MM.1S (cell line): ENCODE data around the gene SNX30.

Experiments used
- DNase-seq: peaks from one replicate; pipeline ENCODE4 v3.0.0-alpha.2; 2015
- H2AFZ ChIP-seq: fragments of 300-600 bp; sonication (generic); 2 replicates; pipeline ENCODE4 v1.6.0; 2016; ENCODE audit warnings: antibody characterized with exemption, low read length
- H3F3A ChIP-seq: fragments of 300-600 bp; sonication (generic); 2 replicates; pipeline ENCODE4 v1.6.1; 2016; ENCODE audit warnings: mild to moderate bottlenecking, antibody characterized with exemption, low read length, moderate library complexity, mixed read lengths; ENCODE audit not compliant: insufficient read depth
- H3K27ac ChIP-seq: fragments of 300-600 bp; sonication (generic); 2 replicates; pipeline ENCODE4 v1.5.1; 2016; ENCODE audit warnings: mild to moderate bottlenecking, low read length
- H3K27me3 ChIP-seq: fragments of 300-600 bp; sonication (generic); replicated peaks from 2 replicates; pipeline ENCODE4 v1.6.0; 2016; ENCODE audit warnings: low read length; ENCODE audit not compliant: insufficient read depth
- H3K36me3 ChIP-seq: fragments of 300-600 bp; sonication (generic); replicated peaks from 2 replicates; pipeline ENCODE4 v1.6.1; 2016; ENCODE audit warnings: mild to moderate bottlenecking, low read length, mixed read lengths; ENCODE audit not compliant: insufficient read depth
- H3K4me1 ChIP-seq: fragments of 300-600 bp; sonication (generic); 2 replicates; pipeline ENCODE4 v1.6.1; 2016; ENCODE audit warnings: low read length, mixed read lengths
- H3K4me2 ChIP-seq: fragments of 300-600 bp; sonication (generic); 2 replicates; pipeline ENCODE4 v1.6.0; 2016; ENCODE audit warnings: low read depth, low read length
- H3K4me3 ChIP-seq: fragments of 300-600 bp; sonication (generic); 2 replicates; pipeline ENCODE4 v1.5.1; 2016; ENCODE audit warnings: low read length, mixed read lengths
- H3K79me2 ChIP-seq: fragments of 300-600 bp; sonication (generic); 2 replicates; pipeline ENCODE4 v1.6.1; 2016; ENCODE audit warnings: mixed run types, low read length, mixed read lengths
- H3K9ac ChIP-seq: fragments of 300-600 bp; sonication (generic); 2 replicates; pipeline ENCODE4 v1.6.1; 2016; ENCODE audit warnings: low read length, mixed read lengths
- H3K9me2 ChIP-seq: fragments of 300-600 bp; sonication (generic); replicated peaks from 2 replicates; pipeline ENCODE4 v1.6.1; 2016; ENCODE audit warnings: mild to moderate bottlenecking, low read length, mixed read lengths; ENCODE audit not compliant: insufficient read depth
- H3K9me3 ChIP-seq: fragments of 300-600 bp; sonication (generic); replicated peaks from 2 replicates; pipeline ENCODE4 v1.6.1; 2016; ENCODE audit warnings: mild to moderate bottlenecking, low read length, mixed read lengths; ENCODE audit not compliant: insufficient read depth
- H4K20me1 ChIP-seq: fragments of 300-600 bp; sonication (generic); 2 replicates; pipeline ENCODE4 v1.6.1; 2016; ENCODE audit warnings: mild to moderate bottlenecking, low read length, moderate library complexity, mixed read lengths; ENCODE audit not compliant: insufficient read depth
- CTCF ChIP-seq: fragments of 300-600 bp; sonication (generic); IDR thresholded peaks from 2 replicates; pipeline ENCODE4 v1.5.1; 2016; ENCODE audit warnings: antibody characterized with exemption, low read length, mixed read lengths
- EZH2 ChIP-seq: fragments of 300-600 bp; sonication (generic); optimal IDR thresholded peaks from 2 replicates; pipeline ENCODE3; 2017; ENCODE audit warnings: low read depth, mild to moderate bottlenecking, antibody characterized with exemption, low read length, mixed read lengths
- EZH2phosphoT487 ChIP-seq: fragments of 300-600 bp; sonication (generic); IDR thresholded peaks from 2 replicates; pipeline ENCODE4 v1.6.1; 2018; ENCODE audit warnings: antibody characterized with exemption, low read length

Gene SNX30

GRCh38 chr9:112762726-112763518, 12.4 kb downstream of the SNX30 start:
- H3K9me3 ChIP-seq: no peaks in the 10 kb centered on the region
- no peak overlapping the region for H3K4me2 ChIP-seq
- DNase-seq: no peak
- H3K9me2 ChIP-seq: no peaks in the 10 kb centered on the region
- no peak overlapping the region for H3K9ac ChIP-seq
- H4K20me1 ChIP-seq: no peaks in the 10 kb centered on the region
- no peak overlapping the region for H2AFZ ChIP-seq
- H3K36me3 ChIP-seq: no peaks in the 10 kb centered on the region
- H3K27ac ChIP-seq: no peak overlapping the region
- H3F3A ChIP-seq: no peaks in the 10 kb centered on the region
- H3K27me3 ChIP-seq: no peaks in the 10 kb centered on the region
- no peak overlapping the region for H3K4me3 ChIP-seq
- no peak for TF ChIP-seq CTCF
- no peak for TF ChIP-seq EZH2phosphoT487
- no peak for TF ChIP-seq EZH2
- no peaks in the 10 kb centered on the region for H3K4me1 ChIP-seq
- peaks cover 21% of the 10 kb centered on the region for H3K79me2 ChIP-seq

- no peaks in the 10 kb centered on the region for H4K20me1 ChIP-seq
- no peaks in the 10 kb centered on the region for H3K36me3 ChIP-seq
- H3F3A ChIP-seq: no peaks in the 10 kb centered on the region
- no peak overlapping the region for H2AFZ ChIP-seq
- TF ChIP-seq EZH2: no peak
- no peak for TF ChIP-seq CTCF
- TF ChIP-seq EZH2phosphoT487: no peak
- no peak overlapping the region for H3K27ac ChIP-seq
- H3K4me2 ChIP-seq: no peak overlapping the region
- DNase-seq: no peak
- H3K79me2 ChIP-seq: peaks cover 22% of the 10 kb centered on the region
- no peaks in the 10 kb centered on the region for H3K9me2 ChIP-seq
- no peaks in the 10 kb centered on the region for H3K4me1 ChIP-seq
- H3K9me3 ChIP-seq: no peaks in the 10 kb centered on the region
- H3K4me3 ChIP-seq: no peak overlapping the region
- H3K27me3 ChIP-seq: no peaks in the 10 kb centered on the region
- no peak overlapping the region for H3K9ac ChIP-seq
Observed at GRCh38 chr9:112764344-112764743, 13.8 kb downstream of the SNX30 start.

DNA sequence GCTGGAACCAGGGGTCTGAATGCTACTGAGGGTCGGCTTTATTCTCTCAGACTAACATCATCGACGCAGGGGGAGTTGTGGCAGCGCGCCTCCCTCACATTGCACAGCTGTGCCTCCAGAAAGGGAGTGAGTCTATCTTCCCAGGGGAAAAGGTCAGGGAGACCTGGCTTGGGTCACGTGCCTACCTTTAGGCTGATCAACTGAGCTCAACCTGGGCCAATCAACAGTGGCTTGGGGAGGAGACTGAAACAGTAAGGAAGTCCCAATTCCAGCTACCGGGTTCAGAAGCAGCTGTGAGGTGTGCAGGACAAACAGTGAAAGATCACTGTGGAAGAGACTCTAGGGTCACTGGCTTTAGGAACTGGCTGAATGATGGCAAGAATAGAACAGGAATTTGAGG, 14.3 kb downstream of the SNX30 start:
- no peak overlapping the region for H3K4me2 ChIP-seq
- H3K27me3 ChIP-seq: no peaks in the 10 kb centered on the region
- H3K79me2 ChIP-seq: peaks cover 22% of the 10 kb centered on the region
- H3K27ac ChIP-seq: no peak overlapping the region
- no peaks in the 10 kb centered on the region for H3K9me2 ChIP-seq
- no peak for TF ChIP-seq EZH2
- H4K20me1 ChIP-seq: no peaks in the 10 kb centered on the region
- no peaks in the 10 kb centered on the region for H3K9me3 ChIP-seq
- H3K4me1 ChIP-seq: no peaks in the 10 kb centered on the region
- DNase-seq: no peak
- H3F3A ChIP-seq: no peaks in the 10 kb centered on the region
- no peaks in the 10 kb centered on the region for H3K36me3 ChIP-seq
- H2AFZ ChIP-seq: no peak overlapping the region
- H3K9ac ChIP-seq: no peak overlapping the region
- H3K4me3 ChIP-seq: no peak overlapping the region

DNA sequence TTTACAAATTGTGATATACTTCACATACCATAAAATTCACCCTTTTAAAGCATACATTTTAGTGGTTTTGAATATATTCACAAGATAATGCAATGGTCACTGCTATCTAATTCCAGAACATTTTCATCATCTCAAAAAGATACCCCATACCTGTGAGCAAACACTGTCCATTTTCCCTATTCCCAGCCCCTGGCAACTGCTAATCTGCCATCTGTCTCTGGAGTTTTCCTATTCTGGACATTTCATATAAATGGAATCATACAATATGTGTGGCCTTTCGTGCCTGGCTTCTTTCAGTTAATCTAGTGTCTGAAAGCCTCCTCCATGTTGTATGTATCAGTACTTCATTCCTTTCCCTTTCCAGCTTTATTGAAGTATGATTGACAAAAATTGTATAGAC, 14.7 kb downstream of the SNX30 start:
- Histone ChIP-seq H3K36me3 (no peaks in the 10 kb centered on the region), H3K9me2 (no peaks in the 10 kb centered on the region), H3K79me2 (peaks cover 17% of the 10 kb centered on the region), H3K9ac (no peak overlapping the region), H3K4me3 (no peak overlapping the region), H3K4me2 (no peak overlapping the region), H4K20me1 (no peaks in the 10 kb centered on the region), H3F3A (no peaks in the 10 kb centered on the region), H3K27me3 (no peaks in the 10 kb centered on the region), H3K27ac (no peak overlapping the region), H2AFZ (no peak overlapping the region), H3K4me1 (no peaks in the 10 kb centered on the region), H3K9me3 (no peaks in the 10 kb centered on the region)
- TF ChIP-seq EZH2: no peak
- no peak for TF ChIP-seq EZH2phosphoT487
- TF ChIP-seq CTCF: no peak
- DNase-seq: no peak
